H1 (cell line): ENCODE results near the gene TENT5A. TPM values are rescaled to one million over a fixed set of nuclear protein-coding genes. Genes with fewer than 3 reads are reported as not detected.

Source experiments
- CTCF ChIA-PET: fragments of 300-600 bp; sonication (Branson Sonifier 250); formaldehyde crosslinking; loops from one replicate; lab custom pipeline; 2021; ENCODE audit not compliant: partially characterized antibody; lab: Charles Lee
- POLR2A ChIA-PET: fragments of 300-600 bp; sonication (Branson Sonifier 250); formaldehyde crosslinking; loops from one replicate; lab custom pipeline; 2021; ENCODE audit warnings: inconsistent platforms; ENCODE audit not compliant: partially characterized antibody; lab: Charles Lee
- DNase-seq, 2 experiments: peaks; one replicate each; pipeline versions ENCODE4 v3.0.0 to v3.0.0-alpha.2; 2010 to 2022; ENCODE audit warnings: low spot score in 2 of 2, low read depth in 1 of 2, mixed read lengths in 1 of 2
- FAIRE-seq: peaks from 2 replicates; lab custom pipeline; 2011; peaks lifted over from hg19 to GRCh38; lab: Jason Lieb, UNC
- H2AFZ ChIP-seq: 2 replicates; pipeline ENCODE4 v1.8.1; 2012; ENCODE audit warnings: low read length, inconsistent platforms
- H2AK5ac ChIP-seq: 2 replicates; pipeline ENCODE4 v1.6.1; 2013; ENCODE audit warnings: low read depth, low read length
- H2BK120ac ChIP-seq: replicated peaks from 2 replicates; pipeline ENCODE3; 2013; ENCODE audit warnings: low read depth, low read length, inconsistent platforms
- H2BK12ac ChIP-seq: 2 replicates; pipeline ENCODE4 v1.6.1; 2013; ENCODE audit warnings: low read depth, low read length
- H2BK15ac ChIP-seq: 2 replicates; pipeline ENCODE4 v1.6.1; 2013; ENCODE audit warnings: low read length
- H2BK20ac ChIP-seq: 2 replicates; pipeline ENCODE4 v1.6.1; 2013; ENCODE audit warnings: low read length
- H2BK5ac ChIP-seq: 2 replicates; pipeline ENCODE4 v1.6.1; 2013; ENCODE audit warnings: low read depth, low read length
- H3K14ac ChIP-seq: 2 replicates; pipeline ENCODE4 v1.6.1; 2013; ENCODE audit warnings: inconsistent platforms; ENCODE audit not compliant: insufficient read length
- H3K18ac ChIP-seq: 2 replicates; pipeline ENCODE4 v1.6.1; 2013; ENCODE audit warnings: low read length; ENCODE audit errors: extremely low read depth
- H3K23ac ChIP-seq: 2 replicates; pipeline ENCODE4 v1.6.1; 2013; ENCODE audit warnings: inconsistent platforms; ENCODE audit not compliant: insufficient read length
- H3K23me2 ChIP-seq: 2 replicates; pipeline ENCODE4 v1.6.1; 2013; ENCODE audit warnings: low read depth, low read length
- H3K27ac ChIP-seq: 2 replicates; pipeline ENCODE4 v1.6.1; 2011; ENCODE audit warnings: low read depth, low read length, inconsistent platforms
- H3K27me3 ChIP-seq, 4 experiments: replicated peaks in 1 of 4; 1 replicate in 1 of 4; 2 replicates in 3 of 4; pipeline versions ENCODE4 v1.6.1 to v1.8.1; 2011 to 2013; ENCODE audit warnings: low read length in 3 of 4, mild to moderate bottlenecking in 3 of 4, inconsistent platforms in 2 of 4, mixed read lengths in 2 of 4, moderate library complexity in 1 of 4; ENCODE audit not compliant: control insufficient read depth in 3 of 4, insufficient read depth in 3 of 4; ENCODE audit errors: extremely low read depth in 1 of 4
- H3K36me3 ChIP-seq, 4 experiments: 2 replicates each; pipeline versions ENCODE4 v1.6.1 to v1.8.1; 2011 to 2013; ENCODE audit warnings: mild to moderate bottlenecking in 4 of 4, low read length in 3 of 4, moderate library complexity in 2 of 4, control low read depth in 1 of 4, inconsistent platforms in 1 of 4; ENCODE audit not compliant: insufficient read depth in 4 of 4, control insufficient read depth in 2 of 4
- H3K4ac ChIP-seq: replicated peaks from 2 replicates; pipeline ENCODE3; 2013; ENCODE audit warnings: low read length, low read depth, mixed read lengths, inconsistent platforms; ENCODE audit not compliant: insufficient read length
- H3K4me1 ChIP-seq, 4 experiments: replicated peaks in 1 of 4; 1 replicate in 1 of 4; 2 replicates in 3 of 4; pipeline versions ENCODE4 v1.6.1 to v1.8.1; 2011 to 2013; ENCODE audit warnings: low read length in 3 of 4, inconsistent platforms in 2 of 4, mixed read lengths in 1 of 4; ENCODE audit not compliant: insufficient read depth in 4 of 4, control insufficient read depth in 3 of 4
- H3K4me2 ChIP-seq, 2 experiments: 2 replicates each; pipeline versions ENCODE4 v1.6.1 to v1.8.1; 2011 to 2013; ENCODE audit warnings: low read depth in 2 of 2, low read length in 2 of 2, control low read depth in 1 of 2, inconsistent platforms in 1 of 2, mild to moderate bottlenecking in 1 of 2; ENCODE audit not compliant: insufficient read depth in 1 of 2
- H3K4me3 ChIP-seq, 4 experiments: fragments of 200-600, 300-600 bp in 1 of 4; sonication (generic), shearing (Covaris generic), sonication (Bioruptor Twin) in 1 of 4; 2 replicates each; pipeline versions ENCODE4 v1.5.1 to v1.8.1; 2011 to 2016; ENCODE audit warnings: low read length in 4 of 4, low read depth in 3 of 4, control low read depth in 2 of 4, inconsistent platforms in 2 of 4, mild to moderate bottlenecking in 2 of 4, mixed read lengths in 1 of 4, moderate library complexity in 1 of 4; ENCODE audit not compliant: insufficient read depth in 2 of 4; ENCODE audit errors: extremely low read depth in 1 of 4
- H3K56ac ChIP-seq: replicated peaks from 2 replicates; pipeline ENCODE3; 2013; ENCODE audit warnings: low read depth, mild to moderate bottlenecking, mixed read lengths, low read length, inconsistent platforms; ENCODE audit not compliant: insufficient read length
- H3K79me1 ChIP-seq: 2 replicates; pipeline ENCODE4 v1.6.1; 2013; ENCODE audit warnings: low read depth, low read length, control low read depth
- H3K79me2 ChIP-seq, 2 experiments: 2 replicates each; pipeline versions ENCODE4 v1.6.1 to v1.8.1; 2012 to 2013; ENCODE audit warnings: low read length in 2 of 2, mild to moderate bottlenecking in 2 of 2, inconsistent platforms in 1 of 2; ENCODE audit not compliant: insufficient read depth in 2 of 2, control insufficient read depth in 1 of 2
- H3K9ac ChIP-seq, 4 experiments: replicated peaks in 1 of 4; 1 replicate in 1 of 4; 2 replicates in 3 of 4; pipeline versions ENCODE4 v1.6.1 to v1.8.1; 2011 to 2013; ENCODE audit warnings: low read depth in 3 of 4, low read length in 3 of 4, control low read depth in 2 of 4, mild to moderate bottlenecking in 2 of 4, moderate library complexity in 2 of 4, inconsistent platforms in 1 of 4; ENCODE audit errors: extremely low read depth in 1 of 4
- H3K9me3 ChIP-seq, 2 experiments: 2 replicates each; pipeline versions ENCODE4 v1.6.1 to v1.8.1; 2012 to 2013; ENCODE audit warnings: mild to moderate bottlenecking in 2 of 2, moderate library complexity in 2 of 2, control low read depth in 1 of 2, inconsistent platforms in 1 of 2, low read depth in 1 of 2, low read length in 1 of 2, mixed read lengths in 1 of 2; ENCODE audit not compliant: insufficient read depth in 2 of 2
- H4K20me1 ChIP-seq, 2 experiments: replicated peaks in 1 of 2; 2 replicates each; pipeline versions ENCODE3 to v1.8.1; 2011 to 2013; ENCODE audit warnings: inconsistent platforms in 2 of 2, low read length in 2 of 2, mild to moderate bottlenecking in 1 of 2; ENCODE audit not compliant: insufficient read depth in 2 of 2, control insufficient read depth in 1 of 2
- H4K5ac ChIP-seq: 2 replicates; pipeline ENCODE4 v1.6.1; 2013; ENCODE audit warnings: low read length, low read depth, mixed read lengths, inconsistent platforms; ENCODE audit not compliant: insufficient read length
- H4K8ac ChIP-seq: 2 replicates; pipeline ENCODE4 v1.8.0; 2013; ENCODE audit warnings: mild to moderate bottlenecking, moderate library complexity, low read length, inconsistent platforms; ENCODE audit not compliant: insufficient read depth; ENCODE audit errors: extremely low read depth
- H4K91ac ChIP-seq: replicated peaks from 2 replicates; pipeline ENCODE3; 2013; ENCODE audit warnings: low read length, mixed read lengths, inconsistent platforms; ENCODE audit not compliant: insufficient read length
- BACH1 ChIP-seq: IDR thresholded peaks from 2 replicates; pipeline ENCODE4 v1.6.1; 2012; ENCODE audit warnings: low read length, improper control_type of control experiment
- SAP30 ChIP-seq: fragments of 300-600 bp; sonication (generic); IDR thresholded peaks from 2 replicates; pipeline ENCODE4 v1.7.1; 2012; ENCODE audit warnings: low read length, moderate library complexity, mild to moderate bottlenecking, inconsistent platforms; ENCODE audit not compliant: insufficient read depth, insufficient replicate concordance
- WGBS, 2 experiments: shearing (Covaris generic) in 1 of 2; methylation state at CpG; one replicate each; pipeline versions ENCODE4 v1.1.6 to v1.1.7; 2013 to 2015; ENCODE audit warnings: low lambda C conversion rate in 2 of 2, mixed read lengths in 2 of 2, inconsistent platforms in 1 of 2, low coverage in 1 of 2, missing lambda C conversion rate in 1 of 2; ENCODE audit not compliant: insufficient replicate concordance in 2 of 2, insufficient coverage in 1 of 2, insufficient read length in 1 of 2; ENCODE audit errors: extremely low coverage in 1 of 2, missing lambda C conversion rate in 1 of 2; 5-methylcytosine and 5-hydroxymethylcytosine counted together
- polyA plus RNA-seq, 7 experiments: library from polyadenylated mRNA; depleted of rRNA in 3 of 7; stranded (reverse) in 5 of 7; unstranded in 2 of 7; fragments of >200 nt in 5 of 7; fragments of 200-250 nt in 2 of 7; gene quantifications; 1 replicate in 5 of 7; 2 replicates in 1 of 7; 4 replicates in 1 of 7; pipeline versions ENCODE4 v1.2.1 to v1.2.3, GENCODE V29; 2011 to 2013; ENCODE audit warnings: missing spikeins in 2 of 7, mixed read lengths in 2 of 7
- total RNA-seq: library from RNA; stranded (reverse); fragmentation: NEBNext Ultra II Directional; extraction: Animal tissue kit (Norgen Biotek cat#: 25700); gene quantifications from 2 replicates; pipeline ENCODE4 v1.2.1, GENCODE V29; 2021

Gene TENT5A
- total and polyA plus RNA-seq, 2 of the 8 experiments (the other 6 are each of a cell fraction or from before 2014, with no cell fraction given), result 0.91 to 2.9 TPM

GRCh38 chr6:81766482-81767069 lies 14.1 kb upstream of the TENT5A start:
- H4K5ac ChIP-seq, result no peak overlapping the region
- H2BK12ac ChIP-seq, result no peak overlapping the region
- ChIA-PET POLR2A (no interaction called here), CTCF (no interaction called here)
- no peaks in the 10 kb centered on the region; the same call in 1 of the 2 replicates for H3K23me2 ChIP-seq
- H2AK5ac ChIP-seq, result no peak overlapping the region
- H3K79me1 ChIP-seq, result no peaks in the 10 kb centered on the region
- no peak overlapping the region for H3K27ac ChIP-seq
- no peaks in the 10 kb centered on the region for H3K27me3 ChIP-seq
- no peak overlapping the region for H3K4ac ChIP-seq
- 96% methylated on average over 3 of the region's 3 CpGs; no CpG with 5 or more reads in 1 of the 2 experiments for WGBS, 2 experiments
- peaks cover 0 to 5% (median 3%) of the 10 kb centered on the region in 4 experiments; a peak in 2 of 7 replicates for H3K4me1 ChIP-seq
- H3K9ac ChIP-seq, result no peak overlapping the region
- no peak overlapping the region for H3K4me3 ChIP-seq
- no peak overlapping the region for H2BK5ac ChIP-seq
- no peaks in the 10 kb centered on the region for H3K36me3 ChIP-seq
- H3K9me3 ChIP-seq, result no peaks in the 10 kb centered on the region
- H2BK20ac ChIP-seq, result no peak overlapping the region
- H4K20me1 ChIP-seq, result no peaks in the 10 kb centered on the region
- FAIRE-seq (no peak), DNase-seq (no peak)
- no peak overlapping the region for H2BK120ac ChIP-seq
- no peak overlapping the region for H4K8ac ChIP-seq
- H2AFZ ChIP-seq, result no peak overlapping the region
- H2BK15ac ChIP-seq, result no peak overlapping the region
- no peak overlapping the region for H3K18ac ChIP-seq
- H3K23ac ChIP-seq, result no peak overlapping the region
- no peak overlapping the region for H4K91ac ChIP-seq
- H3K14ac ChIP-seq, result no peak overlapping the region
- H3K79me2 ChIP-seq, result no peaks in the 10 kb centered on the region
- H3K56ac ChIP-seq, result no peak overlapping the region
- no peak overlapping the region for H3K4me2 ChIP-seq
- no peak for TF ChIP-seq BACH1
- TF ChIP-seq SAP30, result no peak
